Measurements from ENCODE around the gene UNC45A.

DNA sequence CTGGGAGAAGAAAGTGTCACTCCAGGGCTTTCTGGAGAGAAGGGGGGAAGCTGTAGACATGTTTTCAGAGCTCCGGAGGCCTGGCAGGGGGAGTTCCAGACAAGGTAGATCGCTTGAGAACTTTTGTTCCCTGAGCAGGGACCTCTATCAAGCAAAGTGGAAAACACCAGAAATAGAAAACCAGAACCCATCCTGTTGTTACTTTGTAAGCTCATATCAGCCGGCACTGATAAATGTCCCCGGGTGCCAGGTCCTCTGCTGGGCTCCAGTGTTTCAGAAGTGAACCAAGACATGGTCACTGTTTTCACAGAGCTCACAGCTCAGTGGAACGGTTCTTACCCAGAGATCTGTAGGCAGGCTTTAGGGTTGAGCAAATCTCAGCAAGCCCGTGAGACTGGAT lies 16.2 kb upstream of the UNC45A start:
- no peak for TF ChIP-seq POLR2A (IDR thresholded peaks at IDR 0.05)
- TF ChIP-seq CTCF (IDR thresholded peaks at IDR 0.05), result no peak
- no peak for TF ChIP-seq EP300 (IDR thresholded peaks at IDR 0.05)

All from ovary (tissue), 3 donors.